OCI-M2 (cell line): ENCODE measurements around the gene NR1D1.

ENCODE experiments used
- DNase-seq: peaks from one replicate; lab custom pipeline; 2025; ENCODE audit not compliant: unreplicated experiment; lab: John Stamatoyannopoulos, UW

Gene NR1D1

GRCh38 chr17:40063901-40064531 is 36.4 kb downstream of the NR1D1 start:
- no peak for DNase-seq

GRCh38 chr17:40063187-40063771 is 37.1 kb downstream of the NR1D1 start:
- no peak for DNase-seq

- no peak for DNase-seq
Measured at GRCh38 chr17:40062329-40063186, 37.8 kb downstream of the NR1D1 start, which contains the start of gene THRA. THRA (plus strand) TSS chr17:40062965; CDS start chr17:40074489, 11,524 bp downstream.

- no peak for DNase-seq
Measured at GRCh38 chr17:40061609-40062038, 38.8 kb downstream of the NR1D1 start.

- no peak for DNase-seq
Measured at GRCh38 chr17:40060887-40061608, 39.3 kb downstream of the NR1D1 start.

- DNase-seq: no peak
Measured at GRCh38 chr17:40059729-40060475, 40.5 kb downstream of the NR1D1 start.

GRCh38 chr17:40058865-40059264 is 41.5 kb downstream of the NR1D1 start:
- no peak for DNase-seq

- no peak for DNase-seq
Measured at GRCh38 chr17:40058186-40058784, 42.1 kb downstream of the NR1D1 start.

GRCh38 chr17:40056379-40057015 is 43.9 kb downstream of the NR1D1 start:
- DNase-seq: no peak
